D721Med (cell line): ENCODE measurements around the gene MOBP.

Source experiments
- DNase-seq: peaks from one replicate; pipeline ENCODE4 v3.0.0; 2011; ENCODE audit warnings: low spot score; ENCODE audit not compliant: insufficient read length
- FAIRE-seq: peaks from 2 replicates; lab custom pipeline; 2011; peaks lifted over from hg19 to GRCh38; lab: Jason Lieb, UNC
- TF ChIP-seq, protein P1 (sequence below): IDR thresholded peaks from 2 replicates; pipeline ENCODE4 v1.5.1; 2012; ENCODE audit warnings: mild to moderate bottlenecking, control low read depth; ENCODE audit not compliant: insufficient read depth; ENCODE audit errors: missing control alignments

Gene MOBP

DNA sequence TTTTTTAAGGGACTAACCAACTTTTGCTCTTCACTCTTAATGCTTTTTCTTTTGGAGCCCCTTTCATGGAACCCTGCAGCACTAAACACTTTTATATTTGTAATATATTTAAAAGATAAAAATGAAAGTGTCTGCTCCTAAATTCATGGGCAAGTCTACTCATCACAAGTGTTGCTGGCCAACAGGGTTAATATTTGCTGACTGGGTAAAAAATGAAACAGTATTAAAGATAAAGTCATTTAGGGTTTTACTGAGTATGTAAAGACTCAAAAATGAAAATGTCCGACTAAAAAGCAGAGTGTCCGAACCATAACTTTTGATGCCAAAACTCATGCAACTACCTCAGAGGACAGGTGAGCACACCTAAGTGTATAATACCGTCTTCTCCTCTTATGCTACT is 54.0 kb downstream of the MOBP start:
- DNase-seq (no peak), FAIRE-seq (no peak)
- TF ChIP-seq, protein P1, sequence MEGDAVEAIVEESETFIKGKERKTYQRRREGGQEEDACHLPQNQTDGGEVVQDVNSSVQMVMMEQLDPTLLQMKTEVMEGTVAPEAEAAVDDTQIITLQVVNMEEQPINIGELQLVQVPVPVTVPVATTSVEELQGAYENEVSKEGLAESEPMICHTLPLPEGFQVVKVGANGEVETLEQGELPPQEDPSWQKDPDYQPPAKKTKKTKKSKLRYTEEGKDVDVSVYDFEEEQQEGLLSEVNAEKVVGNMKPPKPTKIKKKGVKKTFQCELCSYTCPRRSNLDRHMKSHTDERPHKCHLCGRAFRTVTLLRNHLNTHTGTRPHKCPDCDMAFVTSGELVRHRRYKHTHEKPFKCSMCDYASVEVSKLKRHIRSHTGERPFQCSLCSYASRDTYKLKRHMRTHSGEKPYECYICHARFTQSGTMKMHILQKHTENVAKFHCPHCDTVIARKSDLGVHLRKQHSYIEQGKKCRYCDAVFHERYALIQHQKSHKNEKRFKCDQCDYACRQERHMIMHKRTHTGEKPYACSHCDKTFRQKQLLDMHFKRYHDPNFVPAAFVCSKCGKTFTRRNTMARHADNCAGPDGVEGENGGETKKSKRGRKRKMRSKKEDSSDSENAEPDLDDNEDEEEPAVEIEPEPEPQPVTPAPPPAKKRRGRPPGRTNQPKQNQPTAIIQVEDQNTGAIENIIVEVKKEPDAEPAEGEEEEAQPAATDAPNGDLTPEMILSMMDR = no peak

DNA sequence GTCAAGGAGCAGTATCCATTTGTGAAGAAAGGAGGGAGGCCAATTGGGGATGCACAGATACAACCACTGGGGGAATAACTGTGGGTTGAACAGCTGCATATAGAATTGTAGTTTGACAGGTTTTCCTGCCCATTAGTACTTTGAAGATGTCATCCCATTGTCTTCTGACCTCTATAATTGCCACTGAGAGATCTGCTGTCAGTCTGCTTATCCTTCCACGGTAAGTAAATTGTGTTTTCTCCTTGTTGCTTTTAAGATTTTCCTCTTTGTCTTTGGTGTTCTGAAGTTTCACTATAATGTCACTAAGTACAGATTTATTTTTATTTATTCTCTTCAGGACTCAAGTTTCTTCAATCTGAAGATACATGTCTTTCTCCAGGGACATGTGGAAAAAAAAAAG is 56.6 kb downstream of the MOBP start:
- DNase-seq (no peak), FAIRE-seq (no peak)
- TF ChIP-seq, protein P1 = no peak

DNA sequence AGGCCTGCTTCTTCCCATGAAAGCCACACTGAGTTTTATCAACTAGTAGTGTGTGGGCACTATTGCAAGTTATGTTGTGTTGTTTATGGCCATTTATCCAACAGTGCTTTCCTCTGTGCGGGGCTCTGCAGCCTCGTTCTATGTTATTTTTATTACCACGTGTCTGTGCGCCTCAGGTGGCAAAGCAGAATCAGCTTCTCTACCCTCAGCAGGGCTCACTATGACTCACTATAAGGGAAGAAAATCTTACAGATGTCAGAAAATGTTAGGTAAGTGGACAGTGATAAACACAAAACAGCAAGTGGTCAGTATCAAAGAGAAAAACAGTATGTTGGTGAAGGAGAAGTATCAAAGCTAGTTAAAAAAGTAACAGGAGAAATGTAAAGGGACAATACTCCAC is 61.4 kb downstream of the MOBP start:
- TF ChIP-seq, protein P1 = no peak
- DNase-seq (no peak), FAIRE-seq (no peak)

DNA sequence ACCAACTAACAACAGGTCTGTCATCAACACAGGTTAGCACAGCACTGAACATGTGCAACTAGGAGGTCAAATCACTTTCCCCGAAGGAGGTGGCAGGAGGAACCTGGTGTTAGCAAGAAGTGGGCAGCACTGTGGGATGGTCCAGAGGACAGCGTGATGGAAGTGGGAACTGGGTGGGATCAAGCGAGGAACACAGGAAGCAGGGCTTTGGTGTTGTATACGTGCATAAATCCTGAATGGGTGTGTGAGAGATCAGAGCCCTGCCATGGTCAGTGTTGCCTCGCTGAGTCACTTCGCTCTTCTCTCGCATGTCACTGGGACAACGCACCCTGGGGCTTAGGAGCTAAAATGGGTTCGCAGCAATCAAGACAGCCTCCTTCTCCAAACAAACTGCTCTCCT is 62.1 kb downstream of the MOBP start:
- TF ChIP-seq, protein P1 = no peak
- DNase-seq (no peak), FAIRE-seq (no peak)

DNA sequence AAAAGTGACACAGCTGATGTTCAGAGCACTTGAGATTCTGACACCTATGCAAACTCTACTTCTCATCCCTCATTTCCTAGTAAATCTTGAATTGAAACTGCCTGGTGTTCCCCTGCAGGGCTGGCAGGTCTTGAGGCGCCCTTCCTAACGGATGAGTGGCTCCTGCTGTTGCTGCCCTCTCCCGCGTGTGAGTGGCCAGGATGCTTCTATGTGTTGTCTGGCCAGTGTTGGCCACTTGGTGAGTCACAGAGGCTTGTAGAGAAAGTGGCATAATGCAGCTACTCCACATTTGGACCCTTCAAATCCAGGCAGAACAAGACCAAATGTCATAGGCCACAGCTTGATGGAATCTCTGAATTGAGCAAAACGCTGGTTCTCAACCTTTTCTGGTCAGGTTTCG is 63.6 kb downstream of the MOBP start:
- TF ChIP-seq, protein P1 = no peak
- DNase-seq (no peak), FAIRE-seq (no peak)

DNA sequence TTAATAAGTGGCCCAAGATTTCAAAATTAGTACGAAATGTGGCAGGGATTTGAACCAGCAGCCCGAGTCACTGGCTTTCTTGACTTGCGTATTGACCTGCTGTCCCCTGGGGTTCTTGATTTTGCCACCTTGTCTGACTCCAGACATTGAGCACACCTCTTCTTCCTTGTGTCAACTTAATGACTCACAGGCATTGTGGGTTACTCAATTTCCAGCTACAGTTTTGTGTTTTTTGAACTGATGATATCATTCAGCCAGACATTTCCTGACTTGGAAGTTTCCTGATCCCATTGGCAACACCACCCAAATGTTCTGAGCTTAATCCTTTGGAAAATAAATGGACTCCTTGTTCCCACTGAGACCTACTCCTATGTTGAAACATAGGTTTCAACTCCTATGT is 64.2 kb downstream of the MOBP start:
- DNase-seq (no peak), FAIRE-seq (no peak)
- TF ChIP-seq, protein P1 = no peak

DNA sequence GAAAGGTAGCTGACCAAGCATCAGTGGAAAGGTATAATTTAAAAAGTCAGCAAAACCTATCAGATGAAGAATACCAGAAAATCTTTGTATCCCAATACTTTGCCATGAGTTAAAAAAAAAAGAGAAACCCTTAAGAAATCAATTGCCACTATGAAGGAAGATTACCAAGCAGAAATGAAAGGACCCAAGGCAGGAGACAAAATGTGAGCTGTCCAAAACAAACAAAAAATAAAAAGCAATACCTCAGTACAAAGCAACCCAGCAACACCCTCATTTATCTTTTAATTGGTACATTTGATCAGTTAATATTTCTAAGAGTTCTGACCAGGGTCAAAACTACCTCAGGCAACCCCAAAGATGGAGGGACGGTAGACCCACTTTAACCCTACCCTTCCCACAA is 65.3 kb downstream of the MOBP start:
- FAIRE-seq (no peak), DNase-seq (no peak)
- TF ChIP-seq, protein P1 = no peak
